IPS DF 6.9 (cell line): ENCODE data around the gene PPP1R14B.

ENCODE experiments used
- DNase-seq: peaks from one replicate; pipeline ENCODE4 v3.0.0-alpha.2; 2013; ENCODE audit warnings: low read depth, low spot score
- H3K27ac ChIP-seq: one replicate; pipeline ENCODE4 v1.5.1; 2013; ENCODE audit warnings: low read length, control low read depth
- H3K27me3 ChIP-seq: 2 replicates; pipeline ENCODE4 v1.6.1; 2013; ENCODE audit warnings: mild to moderate bottlenecking, low read length; ENCODE audit not compliant: control insufficient read depth, insufficient read depth
- H3K36me3 ChIP-seq: 2 replicates; pipeline ENCODE4 v1.6.1; 2013; ENCODE audit warnings: low read length; ENCODE audit not compliant: control insufficient read depth, insufficient read depth
- H3K4me1 ChIP-seq: 2 replicates; pipeline ENCODE4 v1.6.1; 2013; ENCODE audit warnings: low read length; ENCODE audit not compliant: control insufficient read depth, insufficient read depth
- H3K4me3 ChIP-seq: 2 replicates; pipeline ENCODE4 v1.5.1; 2013; ENCODE audit warnings: mild to moderate bottlenecking, low read length
- H3K9me3 ChIP-seq: 2 replicates; pipeline ENCODE4 v1.6.1; 2013; ENCODE audit warnings: low read length, inconsistent platforms; ENCODE audit not compliant: control insufficient read depth, insufficient read depth
- WGBS: extraction: QIAGEN DNeasy Blood & Tissue Kit; methylation state at CpG from one replicate; pipeline ENCODE4 v1.1.7; 2013; ENCODE audit warnings: mixed read lengths, missing lambda C conversion rate; ENCODE audit not compliant: insufficient read length, insufficient coverage; 5-methylcytosine and 5-hydroxymethylcytosine counted together

Gene PPP1R14B

GRCh38 chr11:64220798-64221197 is 25.9 kb downstream of the PPP1R14B start:
- Histone ChIP-seq H3K27ac (no peak overlapping the region), H3K27me3 (no peaks in the 10 kb centered on the region), H3K36me3 (peaks cover 16% of the 10 kb centered on the region; the same call in 1 of the 2 replicates), H3K9me3 (no peaks in the 10 kb centered on the region), H3K4me3 (no peak overlapping the region), H3K4me1 (peaks cover 2% of the 10 kb centered on the region; the same call in 1 of the 2 replicates)
- no CpG with 5 or more reads among the region's 14 CpGs for WGBS
- DNase-seq, result no peak

- peaks cover 16% of the 10 kb centered on the region; the same call in 1 of the 2 replicates for H3K36me3 ChIP-seq
- no peak overlapping the region for H3K27ac ChIP-seq
- WGBS, result no CpG with 5 or more reads among the region's 17 CpGs
- H3K9me3 ChIP-seq, result no peaks in the 10 kb centered on the region
- no peak for DNase-seq
- no peak overlapping the region for H3K4me3 ChIP-seq
- H3K27me3 ChIP-seq, result no peaks in the 10 kb centered on the region
- peaks cover 2% of the 10 kb centered on the region; the same call in 1 of the 2 replicates for H3K4me1 ChIP-seq
Measured at GRCh38 chr11:64220271-64220670, 26.5 kb downstream of the PPP1R14B start.

- H3K27me3 ChIP-seq, result no peaks in the 10 kb centered on the region
- no CpG with 5 or more reads among the region's 10 CpGs for WGBS
- peaks cover 16% of the 10 kb centered on the region; the same call in 1 of the 2 replicates for H3K36me3 ChIP-seq
Measured at GRCh38 chr11:64219755-64220154, 27.0 kb downstream of the PPP1R14B start.

GRCh38 chr11:64219354-64219684 is 27.4 kb downstream of the PPP1R14B start:
- H3K4me1 ChIP-seq, result no peaks in the 10 kb centered on the region; the same call in 1 of the 2 replicates
- H3K27me3 ChIP-seq, result no peaks in the 10 kb centered on the region
- H3K36me3 ChIP-seq, result peaks cover 16% of the 10 kb centered on the region; the same call in 1 of the 2 replicates
- no peak overlapping the region for H3K4me3 ChIP-seq
- no peaks in the 10 kb centered on the region for H3K9me3 ChIP-seq
- WGBS, result no CpG with 5 or more reads among the region's 7 CpGs
- no peak for DNase-seq
- no peak overlapping the region for H3K27ac ChIP-seq

More at GRCh38 chr11:64219755-64220154, 27.0 kb downstream of the PPP1R14B start:
- Histone ChIP-seq H3K27ac (no peak overlapping the region), H3K9me3 (no peaks in the 10 kb centered on the region), H3K4me3 (no peak overlapping the region), H3K4me1 (no peaks in the 10 kb centered on the region; the same call in 1 of the 2 replicates)
- DNase-seq, result no peak

- Histone ChIP-seq H3K4me1 (no peaks in the 10 kb centered on the region; the same call in 1 of the 2 replicates), H3K4me3 (no peak overlapping the region), H3K36me3 (peaks cover 16% of the 10 kb centered on the region; the same call in 1 of the 2 replicates), H3K27me3 (no peaks in the 10 kb centered on the region), H3K9me3 (no peaks in the 10 kb centered on the region), H3K27ac (no peak overlapping the region)
- no CpG with 5 or more reads among the region's 11 CpGs for WGBS
- no peak for DNase-seq
Measured at GRCh38 chr11:64218628-64219353, 28.0 kb downstream of the PPP1R14B start.

- no peak for DNase-seq
- H3K36me3 ChIP-seq, result peaks cover 16% of the 10 kb centered on the region; the same call in 1 of the 2 replicates
- H3K27ac ChIP-seq, result no peak overlapping the region
Measured at GRCh38 chr11:64216879-64217278, 29.9 kb downstream of the PPP1R14B start.

GRCh38 chr11:64211181-64211872 is 35.4 kb downstream of the PPP1R14B start:
- no CpG with 5 or more reads among the region's 30 CpGs for WGBS
- no peak overlapping the region for H3K27ac ChIP-seq
- no peak overlapping the region for H3K4me3 ChIP-seq
- no peak for DNase-seq
- no peaks in the 10 kb centered on the region for H3K27me3 ChIP-seq
- H3K9me3 ChIP-seq, result no peaks in the 10 kb centered on the region
- H3K4me1 ChIP-seq, result peaks cover 2% of the 10 kb centered on the region; the same call in 1 of the 2 replicates
- peaks cover 9% of the 10 kb centered on the region for H3K36me3 ChIP-seq

More at GRCh38 chr11:64216879-64217278, 29.9 kb downstream of the PPP1R14B start:
- Histone ChIP-seq H3K4me1 (no peaks in the 10 kb centered on the region; the same call in 1 of the 2 replicates), H3K9me3 (no peaks in the 10 kb centered on the region), H3K4me3 (no peak overlapping the region), H3K27me3 (no peaks in the 10 kb centered on the region)
- no CpG with 5 or more reads among the region's 6 CpGs for WGBS

GRCh38 chr11:64210301-64211020 is 36.3 kb downstream of the PPP1R14B start:
- DNase-seq, result no peak
- Histone ChIP-seq H3K4me1 (peaks cover 2% of the 10 kb centered on the region; the same call in 1 of the 2 replicates), H3K36me3 (peaks cover 16% of the 10 kb centered on the region), H3K9me3 (no peaks in the 10 kb centered on the region), H3K4me3 (no peak overlapping the region), H3K27me3 (no peaks in the 10 kb centered on the region), H3K27ac (no peak overlapping the region)
- no CpG with 5 or more reads among the region's 24 CpGs for whole genome bisulfite sequencing

GRCh38 chr11:64209563-64209843 is 37.2 kb downstream of the PPP1R14B start:
- no peak overlapping the region for H3K4me3 ChIP-seq
- H3K27me3 ChIP-seq, result no peaks in the 10 kb centered on the region
- H3K4me1 ChIP-seq, result peaks cover 2% of the 10 kb centered on the region; the same call in 1 of the 2 replicates
- no peak for DNase-seq
- H3K27ac ChIP-seq, result no peak overlapping the region
- peaks cover 18% of the 10 kb centered on the region for H3K36me3 ChIP-seq
- WGBS, result no CpG with 5 or more reads among the region's 8 CpGs
- no peaks in the 10 kb centered on the region for H3K9me3 ChIP-seq

GRCh38 chr11:64208796-64209562 is 37.8 kb downstream of the PPP1R14B start:
- H3K27ac ChIP-seq, result no peak overlapping the region
- no peak for DNase-seq
- H3K4me1 ChIP-seq, result peaks cover 2% of the 10 kb centered on the region; the same call in 1 of the 2 replicates
- WGBS, result no CpG with 5 or more reads among the region's 18 CpGs
- H3K4me3 ChIP-seq, result no peak overlapping the region
- H3K36me3 ChIP-seq, result peaks cover 21% of the 10 kb centered on the region
- H3K9me3 ChIP-seq, result no peaks in the 10 kb centered on the region
- H3K27me3 ChIP-seq, result no peaks in the 10 kb centered on the region
